ENCODE data around the gene IL20. TPM values are rescaled to one million over a fixed set of nuclear protein-coding genes. Genes with fewer than 3 reads are reported as not detected.

The IL20 gene
- total RNA-seq, 1 donor from 2014 or later: not detected

- H3K27me3 Mint-ChIP-seq (ENCODE audit: insufficient read depth, low read depth): peaks cover 20% of the 10 kb centered on the region
- no peaks in the 10 kb centered on the region for H3F3A ChIP-seq (ENCODE audit: low read depth)
Measured at GRCh38 chr1:206903687-206904086, 38.3 kb downstream of the IL20 start.

DNA sequence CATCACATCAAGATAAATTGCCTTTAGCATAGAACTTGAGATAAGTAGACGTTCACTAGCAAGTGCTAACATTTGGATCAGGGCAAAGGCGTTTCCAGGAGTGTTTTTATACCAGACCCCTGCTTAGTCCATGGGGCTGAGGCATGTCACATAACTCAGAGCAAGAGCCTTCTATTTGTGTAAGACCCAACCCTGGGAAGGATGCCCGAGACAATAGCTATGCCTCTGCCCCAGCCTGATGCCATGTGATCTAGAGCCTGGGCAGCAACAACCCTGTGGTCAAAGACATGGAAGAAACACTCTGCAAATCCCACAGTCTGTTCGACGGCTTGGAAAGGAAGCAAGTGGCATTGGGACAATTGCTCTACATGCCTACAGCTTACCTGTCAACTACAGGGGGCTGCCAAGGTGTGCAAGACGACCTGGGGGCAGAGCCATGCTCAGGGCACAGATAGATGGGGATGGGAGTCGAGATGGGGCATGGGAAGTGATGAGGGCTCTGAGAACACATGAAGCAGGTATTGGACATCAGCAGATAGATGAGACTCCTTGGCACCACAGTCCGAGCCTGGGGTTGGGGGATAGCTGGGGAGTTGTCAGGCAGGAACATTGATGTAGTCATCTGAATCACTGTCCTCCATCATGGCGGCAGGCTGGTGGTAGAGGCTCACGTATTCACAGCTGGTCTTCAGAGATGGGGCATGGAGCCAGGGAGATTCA lies 39.2 kb downstream of the IL20 start:
- no peaks in the 10 kb centered on the region for H4K20me1 ChIP-seq (ENCODE audit: low read depth)
- Mint-ChIP-seq H3K27ac (no peak overlapping the region), H3K4me3 (no peak overlapping the region), H3K4me1 (peaks cover 3% of the 10 kb centered on the region), H3K36me3 (no peaks in the 10 kb centered on the region), H3K27me3 (ENCODE audit: insufficient read depth, low read depth) (peaks cover 27% of the 10 kb centered on the region), H3K9me3 (no peaks in the 10 kb centered on the region)
- H3K27me3 ChIP-seq: peaks cover 32% of the 10 kb centered on the region
- no peak overlapping the region for H3K4me3 ChIP-seq
- H3K27ac ChIP-seq: no peak overlapping the region
- no peak for DNase-seq (ENCODE audit: low spot score)
- no peaks in the 10 kb centered on the region for H3F3A ChIP-seq (ENCODE audit: low read depth)
- no peaks in the 10 kb centered on the region for H3K79me2 ChIP-seq (ENCODE audit: low read depth)
- no peak overlapping the region for H2AFZ ChIP-seq (replicated peaks)
- no peaks in the 10 kb centered on the region for H3K36me3 ChIP-seq
- H3K9me3 ChIP-seq (ENCODE audit: low read depth): no peaks in the 10 kb centered on the region
- H3K4me2 ChIP-seq: no peak overlapping the region
- TF ChIP-seq EZH2 (IDR thresholded peaks at IDR 0.05) (no peak), EZH2phosphoT487 (IDR thresholded peaks at IDR 0.05) (no peak), CTCF (IDR thresholded peaks at IDR 0.05) (no peak)
- H3K9ac ChIP-seq: no peak overlapping the region
- H3K4me1 ChIP-seq: peaks cover 4% of the 10 kb centered on the region

More at GRCh38 chr1:206903687-206904086, 38.3 kb downstream of the IL20 start:
- Mint-ChIP-seq H3K27ac (no peak overlapping the region), H3K4me1 (no peaks in the 10 kb centered on the region), H3K4me3 (no peak overlapping the region), H3K9me3 (no peaks in the 10 kb centered on the region), H3K36me3 (no peaks in the 10 kb centered on the region)
- Histone ChIP-seq H3K4me3 (no peak overlapping the region), H4K20me1 (ENCODE audit: low read depth) (no peaks in the 10 kb centered on the region), H3K4me2 (no peak overlapping the region), H3K27ac (no peak overlapping the region), H2AFZ (replicated peaks) (no peak overlapping the region), H3K9ac (no peak overlapping the region), H3K36me3 (no peaks in the 10 kb centered on the region), H3K9me3 (ENCODE audit: low read depth) (no peaks in the 10 kb centered on the region), H3K27me3 (peaks cover 23% of the 10 kb centered on the region), H3K4me1 (no peaks in the 10 kb centered on the region), H3K79me2 (ENCODE audit: low read depth) (no peaks in the 10 kb centered on the region)
- no peak for TF ChIP-seq EZH2 (IDR thresholded peaks at IDR 0.05)
- no peak for TF ChIP-seq CTCF (IDR thresholded peaks at IDR 0.05)
- TF ChIP-seq EZH2phosphoT487 (IDR thresholded peaks at IDR 0.05): no peak
- DNase-seq (ENCODE audit: low spot score): no peak

DNA sequence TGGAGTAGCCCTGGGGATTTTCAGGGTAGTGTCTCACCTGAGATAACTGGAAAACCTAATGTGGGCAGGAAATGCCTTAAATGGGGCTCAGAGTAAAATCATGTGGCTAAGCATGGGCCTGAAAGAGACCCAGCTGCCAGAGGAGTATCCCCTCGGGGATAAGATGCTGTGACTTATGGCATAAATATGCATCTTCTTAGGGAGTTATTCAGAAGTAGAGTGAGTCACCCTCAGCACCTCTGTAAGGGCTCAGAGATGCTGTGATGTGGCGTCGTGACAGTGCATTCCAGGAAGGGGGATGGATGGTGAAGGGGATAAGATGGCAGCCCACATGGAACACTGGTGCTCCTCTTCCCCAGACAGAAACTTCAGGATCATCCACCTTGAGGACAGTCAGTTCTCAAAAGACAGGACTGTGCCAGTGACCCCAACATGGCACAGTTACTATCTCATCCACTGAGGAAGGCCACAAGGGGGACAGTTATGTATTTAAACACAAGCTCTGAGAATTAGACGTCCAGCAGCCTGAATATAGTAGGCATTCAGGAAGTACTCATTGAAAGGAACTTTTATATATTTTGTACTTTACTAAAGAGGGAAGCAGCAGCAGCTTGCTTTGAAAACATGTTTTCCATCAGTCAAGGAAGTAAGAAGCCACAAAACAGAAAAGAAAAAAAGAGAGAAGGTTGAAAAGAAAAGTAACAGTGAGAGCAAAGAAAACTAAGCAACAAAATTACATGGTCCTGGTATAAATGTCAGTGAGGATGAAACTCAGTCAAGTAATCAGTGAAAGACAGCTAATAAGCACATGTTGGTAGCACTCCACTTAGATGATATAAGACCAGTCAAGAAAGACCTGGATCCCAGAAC lies 40.1 kb downstream of the IL20 start:
- no peak overlapping the region for H3K9ac ChIP-seq
- peaks cover 3% of the 10 kb centered on the region for H3K4me1 Mint-ChIP-seq
- peaks cover 34% of the 10 kb centered on the region for H3K27me3 Mint-ChIP-seq (ENCODE audit: insufficient read depth, low read depth)
- H3K4me3 ChIP-seq: no peak overlapping the region
- H3K27ac ChIP-seq: no peak overlapping the region
- no peaks in the 10 kb centered on the region for H3K9me3 Mint-ChIP-seq
- H3K27me3 ChIP-seq: peaks cover 41% of the 10 kb centered on the region
- H3F3A ChIP-seq (ENCODE audit: low read depth): peaks cover 9% of the 10 kb centered on the region
- H3K4me1 ChIP-seq: peaks cover 4% of the 10 kb centered on the region
- TF ChIP-seq CTCF (IDR thresholded peaks at IDR 0.05) (no peak), EZH2 (IDR thresholded peaks at IDR 0.05) (no peak), EZH2phosphoT487 (IDR thresholded peaks at IDR 0.05) (no peak)
- no peaks in the 10 kb centered on the region for H3K36me3 Mint-ChIP-seq
- DNase-seq (ENCODE audit: low spot score): no peak
- H3K4me3 Mint-ChIP-seq: no peak overlapping the region
- H3K79me2 ChIP-seq (ENCODE audit: low read depth): no peaks in the 10 kb centered on the region
- no peaks in the 10 kb centered on the region for H3K36me3 ChIP-seq
- no peak overlapping the region for H3K4me2 ChIP-seq
- H3K27ac Mint-ChIP-seq: no peak overlapping the region
- H2AFZ ChIP-seq (replicated peaks): no peak overlapping the region
- H3K9me3 ChIP-seq (ENCODE audit: low read depth): no peaks in the 10 kb centered on the region
- peaks cover 3% of the 10 kb centered on the region for H4K20me1 ChIP-seq (ENCODE audit: low read depth)
